ENCODE results near the gene VWF.

The VWF gene

GRCh38 chr12:6076776-6077691, 47.4 kb downstream of the VWF start:
- DNase-seq (ENCODE audit: low read depth), result no peak

GRCh38 chr12:6076346-6076745, 48.1 kb downstream of the VWF start:
- DNase-seq (ENCODE audit: low read depth), result no peak

- DNase-seq (ENCODE audit: low read depth), result peak; percentile 17
These were observed 49.4 kb downstream of the VWF start for GRCh38 chr12:6074979-6075585.

GRCh38 chr12:6074427-6074826, 50.0 kb downstream of the VWF start:
- no peak for DNase-seq (ENCODE audit: low read depth)

GRCh38 chr12:6073426-6073825, 51.0 kb downstream of the VWF start:
- DNase-seq (ENCODE audit: low read depth), result no peak

GRCh38 chr12:6072302-6072752, 52.1 kb downstream of the VWF start:
- no peak for DNase-seq (ENCODE audit: low read depth)

- DNase-seq (ENCODE audit: low read depth), result no peak
These were observed 52.9 kb downstream of the VWF start for GRCh38 chr12:6071589-6071988.

GRCh38 chr12:6070472-6071257, 53.8 kb downstream of the VWF start:
- no peak for DNase-seq (ENCODE audit: low read depth)

- DNase-seq (ENCODE audit: low read depth), result peak; percentile 9
These were observed 54.9 kb downstream of the VWF start for GRCh38 chr12:6069437-6070093.

GRCh38 chr12:6068227-6068626, 56.2 kb downstream of the VWF start:
- no peak for DNase-seq (ENCODE audit: low read depth)

GRCh38 chr12:6067152-6067916, 57.1 kb downstream of the VWF start:
- no peak for DNase-seq (ENCODE audit: low read depth)

GRCh38 chr12:6066651-6067050, 57.8 kb downstream of the VWF start:
- no peak for DNase-seq (ENCODE audit: low read depth)

GRCh38 chr12:6065863-6066199, 58.6 kb downstream of the VWF start:
- DNase-seq (ENCODE audit: low read depth), result no peak

- no peak for DNase-seq (ENCODE audit: low read depth)
These were observed 59.2 kb downstream of the VWF start for GRCh38 chr12:6065131-6065862.

- DNase-seq (ENCODE audit: low read depth), result peak; percentile 37
These were observed 61.4 kb downstream of the VWF start for GRCh38 chr12:6062757-6063735.

- no peak for DNase-seq (ENCODE audit: low read depth)
These were observed 62.1 kb downstream of the VWF start for GRCh38 chr12:6062395-6062756.

- no peak for DNase-seq (ENCODE audit: low read depth)
These were observed 62.8 kb downstream of the VWF start for GRCh38 chr12:6061660-6062059.

- DNase-seq (ENCODE audit: low read depth), result no peak
These were observed 64.5 kb downstream of the VWF start for GRCh38 chr12:6059860-6060565.

GRCh38 chr12:6059221-6059620, 65.2 kb downstream of the VWF start:
- DNase-seq (ENCODE audit: low read depth), result no peak
